ENCODE measurements around the gene UNC45A.

Gene UNC45A

DNA sequence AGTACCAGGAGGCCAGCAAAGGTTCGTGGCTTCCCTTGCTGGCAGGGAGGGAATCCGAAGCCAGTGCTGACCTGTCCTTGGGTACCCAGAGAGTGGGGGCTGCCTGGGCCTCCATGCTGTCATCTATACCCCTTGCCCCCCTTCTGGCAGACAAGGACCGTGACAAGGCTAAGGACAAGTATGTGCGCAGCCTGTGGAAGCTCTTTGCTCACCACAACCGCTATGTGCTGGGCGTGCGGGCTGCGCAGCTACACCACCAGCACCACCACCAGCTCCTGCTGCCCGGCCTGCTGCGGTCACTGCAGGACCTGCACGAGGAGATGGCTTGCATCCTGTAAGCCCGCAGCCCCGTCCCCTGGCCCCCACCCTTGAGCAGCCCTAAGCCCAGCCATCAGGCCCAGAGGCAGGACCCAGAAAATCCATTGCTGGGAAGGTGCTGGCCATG lies 48.0 kb upstream of the UNC45A start:
- TF ChIP-seq, protein P1, sequence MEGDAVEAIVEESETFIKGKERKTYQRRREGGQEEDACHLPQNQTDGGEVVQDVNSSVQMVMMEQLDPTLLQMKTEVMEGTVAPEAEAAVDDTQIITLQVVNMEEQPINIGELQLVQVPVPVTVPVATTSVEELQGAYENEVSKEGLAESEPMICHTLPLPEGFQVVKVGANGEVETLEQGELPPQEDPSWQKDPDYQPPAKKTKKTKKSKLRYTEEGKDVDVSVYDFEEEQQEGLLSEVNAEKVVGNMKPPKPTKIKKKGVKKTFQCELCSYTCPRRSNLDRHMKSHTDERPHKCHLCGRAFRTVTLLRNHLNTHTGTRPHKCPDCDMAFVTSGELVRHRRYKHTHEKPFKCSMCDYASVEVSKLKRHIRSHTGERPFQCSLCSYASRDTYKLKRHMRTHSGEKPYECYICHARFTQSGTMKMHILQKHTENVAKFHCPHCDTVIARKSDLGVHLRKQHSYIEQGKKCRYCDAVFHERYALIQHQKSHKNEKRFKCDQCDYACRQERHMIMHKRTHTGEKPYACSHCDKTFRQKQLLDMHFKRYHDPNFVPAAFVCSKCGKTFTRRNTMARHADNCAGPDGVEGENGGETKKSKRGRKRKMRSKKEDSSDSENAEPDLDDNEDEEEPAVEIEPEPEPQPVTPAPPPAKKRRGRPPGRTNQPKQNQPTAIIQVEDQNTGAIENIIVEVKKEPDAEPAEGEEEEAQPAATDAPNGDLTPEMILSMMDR (conservative IDR thresholded peaks at IDR 0.05; ENCODE audit: low read depth, low read length), result no peak
- H4K20me1 ChIP-seq (ENCODE audit: insufficient read depth), result no peaks in the 10 kb centered on the region
- H3K4me2 ChIP-seq, result no peak overlapping the region
- peaks cover 10% of the 10 kb centered on the region for H3K4me1 ChIP-seq (ENCODE audit: low read depth, poor library complexity, severe bottlenecking)
- no peaks in the 10 kb centered on the region for H3K36me3 ChIP-seq (ENCODE audit: insufficient read depth)
- no peak overlapping the region for H3K27ac ChIP-seq
- H3K27me3 ChIP-seq (ENCODE audit: insufficient read depth, low read depth), result no peaks in the 10 kb centered on the region
- no peak overlapping the region for H3K4me3 ChIP-seq (IDR thresholded peaks at IDR 0.05; ENCODE audit: insufficient read depth, low read depth, low read length)
- H3K9ac ChIP-seq, result no peak overlapping the region
- no peaks in the 10 kb centered on the region for H3K79me2 ChIP-seq (ENCODE audit: insufficient read depth, low read depth)
- H2AFZ ChIP-seq (ENCODE audit: low read depth), result no peak overlapping the region

DNA sequence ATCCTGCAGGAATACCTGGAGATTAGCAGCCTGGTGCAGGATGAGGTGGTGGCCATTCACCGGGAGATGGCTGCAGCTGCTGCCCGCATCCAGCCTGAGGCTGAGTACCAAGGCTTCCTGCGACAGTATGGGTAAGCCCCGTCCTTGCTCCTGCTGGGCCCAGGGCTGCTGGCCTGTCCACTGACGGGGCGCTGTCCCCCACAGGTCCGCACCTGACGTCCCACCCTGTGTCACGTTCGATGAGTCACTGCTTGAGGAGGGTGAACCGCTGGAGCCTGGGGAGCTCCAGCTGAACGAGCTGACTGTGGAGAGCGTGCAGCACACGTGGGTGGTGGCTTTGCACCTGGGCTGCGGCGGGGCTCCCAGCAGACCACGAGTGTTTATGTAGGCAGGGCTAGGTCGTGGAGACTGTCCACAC lies 45.8 kb upstream of the UNC45A start:
- no peak overlapping the region for H3K4me2 ChIP-seq
- no peak overlapping the region for H2AFZ ChIP-seq (ENCODE audit: low read depth)
- H3K27ac ChIP-seq, result no peak overlapping the region
- TF ChIP-seq, protein P1 (conservative IDR thresholded peaks at IDR 0.05; ENCODE audit: low read depth, low read length), result no peak
- H3K36me3 ChIP-seq (ENCODE audit: insufficient read depth), result no peaks in the 10 kb centered on the region
- no peaks in the 10 kb centered on the region for H3K27me3 ChIP-seq (ENCODE audit: insufficient read depth, low read depth)
- no peaks in the 10 kb centered on the region for H3K79me2 ChIP-seq (ENCODE audit: insufficient read depth, low read depth)
- H3K4me3 ChIP-seq (IDR thresholded peaks at IDR 0.05; ENCODE audit: insufficient read depth, low read depth, low read length), result no peak overlapping the region
- peaks cover 10% of the 10 kb centered on the region for H3K4me1 ChIP-seq (ENCODE audit: low read depth, poor library complexity, severe bottlenecking)
- H4K20me1 ChIP-seq (ENCODE audit: insufficient read depth), result no peaks in the 10 kb centered on the region
- H3K9ac ChIP-seq, result no peak overlapping the region

DNA sequence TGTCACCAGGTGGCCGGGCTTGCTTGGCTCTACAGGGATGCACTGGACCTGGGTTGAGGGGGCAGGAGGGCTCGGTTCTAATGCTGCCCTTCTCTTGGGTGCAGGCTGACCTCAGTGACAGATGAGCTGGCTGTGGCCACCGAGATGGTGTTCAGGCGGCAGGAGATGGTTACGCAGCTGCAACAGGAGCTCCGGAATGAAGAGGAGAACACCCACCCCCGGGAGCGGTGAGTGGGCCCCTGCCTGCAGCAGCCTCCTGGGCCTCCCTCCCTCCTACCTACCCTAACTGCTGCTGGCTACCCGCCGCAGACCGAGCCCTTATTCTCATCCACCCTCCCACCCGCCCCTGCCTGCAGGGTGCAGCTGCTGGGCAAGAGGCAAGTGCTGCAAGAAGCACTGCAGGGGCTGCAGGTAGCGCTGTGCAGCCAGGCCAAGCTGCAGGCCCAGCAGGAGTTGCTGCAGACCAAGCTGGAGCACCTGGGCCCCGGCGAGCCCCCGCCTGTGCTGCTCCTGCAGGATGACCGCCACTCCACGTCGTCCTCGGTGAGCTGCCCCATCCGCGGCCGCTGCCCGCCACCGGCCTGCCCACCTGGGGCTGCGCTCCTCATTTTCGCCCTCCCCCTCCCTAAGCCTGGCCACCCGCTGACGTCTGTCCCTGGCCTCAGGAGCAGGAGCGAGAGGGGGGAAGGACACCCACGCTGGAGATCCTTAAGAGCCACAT lies 45.2 kb upstream of the UNC45A start:
- H3K4me2 ChIP-seq, result no peak overlapping the region
- TF ChIP-seq, protein P1 (conservative IDR thresholded peaks at IDR 0.05; ENCODE audit: low read depth, low read length), result no peak
- no peaks in the 10 kb centered on the region for H3K79me2 ChIP-seq (ENCODE audit: insufficient read depth, low read depth)
- no peak overlapping the region for H3K4me3 ChIP-seq (IDR thresholded peaks at IDR 0.05; ENCODE audit: insufficient read depth, low read depth, low read length)
- no peak overlapping the region for H3K27ac ChIP-seq
- H4K20me1 ChIP-seq (ENCODE audit: insufficient read depth), result no peaks in the 10 kb centered on the region
- H3K27me3 ChIP-seq (ENCODE audit: insufficient read depth, low read depth), result no peaks in the 10 kb centered on the region
- peaks cover 10% of the 10 kb centered on the region for H3K4me1 ChIP-seq (ENCODE audit: low read depth, poor library complexity, severe bottlenecking)
- no peak overlapping the region for H3K9ac ChIP-seq
- H2AFZ ChIP-seq (ENCODE audit: low read depth), result no peak overlapping the region
- no peaks in the 10 kb centered on the region for H3K36me3 ChIP-seq (ENCODE audit: insufficient read depth)

DNA sequence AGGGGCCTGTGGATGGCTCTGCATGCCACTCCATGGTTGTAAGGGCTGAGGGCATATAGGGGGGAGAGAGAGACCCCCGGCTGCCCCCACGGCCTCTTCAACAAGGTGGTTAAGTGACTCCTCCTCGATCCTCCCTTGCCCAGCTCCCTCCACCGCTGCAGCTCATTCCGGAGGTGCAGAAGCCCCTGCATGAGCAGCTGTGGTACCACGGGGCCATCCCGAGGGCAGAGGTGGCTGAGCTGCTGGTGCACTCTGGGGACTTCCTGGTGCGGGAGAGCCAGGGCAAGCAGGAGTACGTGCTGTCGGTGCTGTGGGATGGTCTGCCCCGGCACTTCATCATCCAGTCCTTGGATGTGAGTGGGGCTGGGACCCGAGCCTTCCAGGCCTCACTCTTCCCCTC lies 44.2 kb upstream of the UNC45A start:
- no peak overlapping the region for H3K27ac ChIP-seq
- no peaks in the 10 kb centered on the region for H3K27me3 ChIP-seq (ENCODE audit: insufficient read depth, low read depth)
- H3K79me2 ChIP-seq (ENCODE audit: insufficient read depth, low read depth), result no peaks in the 10 kb centered on the region
- TF ChIP-seq, protein P1 (conservative IDR thresholded peaks at IDR 0.05; ENCODE audit: low read depth, low read length), result no peak
- peaks cover 6% of the 10 kb centered on the region for H3K4me1 ChIP-seq (ENCODE audit: low read depth, poor library complexity, severe bottlenecking)
- H3K9ac ChIP-seq, result no peak overlapping the region
- no peak overlapping the region for H2AFZ ChIP-seq (ENCODE audit: low read depth)
- H3K4me3 ChIP-seq (IDR thresholded peaks at IDR 0.05; ENCODE audit: insufficient read depth, low read depth, low read length), result no peak overlapping the region
- H3K4me2 ChIP-seq, result no peak overlapping the region
- H4K20me1 ChIP-seq (ENCODE audit: insufficient read depth), result no peaks in the 10 kb centered on the region
- no peaks in the 10 kb centered on the region for H3K36me3 ChIP-seq (ENCODE audit: insufficient read depth)
